Measurements from ENCODE around the gene SLC22A4. TPM values are rescaled to one million over a fixed set of nuclear protein-coding genes. Genes with fewer than 3 reads are reported as not detected.

SLC22A4 gene
- total RNA-seq, 1 donor from 2014 or later: 1.3 TPM

GRCh38 chr5:132298298-132299212, 4.4 kb downstream of the SLC22A4 start:
- Mint-ChIP-seq H3K36me3 (peaks cover 2% of the 10 kb centered on the region), H3K9me3 (no peaks in the 10 kb centered on the region), H3K4me3 (no peak overlapping the region), H3K27me3 (peaks cover 16% of the 10 kb centered on the region), H3K4me1 (ENCODE audit: unreplicated experiment) (peaks cover 15% of the 10 kb centered on the region), H3K27ac (no peak overlapping the region)
- DNase-seq (ENCODE audit: extremely low spot score, unreplicated experiment): no peak
- TF ChIP-seq CTCF (conservative IDR thresholded peaks at IDR 0.05): no peak

GRCh38 chr5:132299917-132300316, 5.7 kb downstream of the SLC22A4 start:
- peaks cover 11% of the 10 kb centered on the region for H3K27me3 Mint-ChIP-seq
- H3K4me1 Mint-ChIP-seq (ENCODE audit: unreplicated experiment): peaks cover 17% of the 10 kb centered on the region
- no peaks in the 10 kb centered on the region for H3K9me3 Mint-ChIP-seq
- H3K27ac Mint-ChIP-seq: no peak overlapping the region
- no peak for TF ChIP-seq CTCF (conservative IDR thresholded peaks at IDR 0.05)
- H3K36me3 Mint-ChIP-seq: peaks cover 8% of the 10 kb centered on the region
- H3K4me3 Mint-ChIP-seq: no peak overlapping the region
- DNase-seq (ENCODE audit: extremely low spot score, unreplicated experiment): no peak

DNA sequence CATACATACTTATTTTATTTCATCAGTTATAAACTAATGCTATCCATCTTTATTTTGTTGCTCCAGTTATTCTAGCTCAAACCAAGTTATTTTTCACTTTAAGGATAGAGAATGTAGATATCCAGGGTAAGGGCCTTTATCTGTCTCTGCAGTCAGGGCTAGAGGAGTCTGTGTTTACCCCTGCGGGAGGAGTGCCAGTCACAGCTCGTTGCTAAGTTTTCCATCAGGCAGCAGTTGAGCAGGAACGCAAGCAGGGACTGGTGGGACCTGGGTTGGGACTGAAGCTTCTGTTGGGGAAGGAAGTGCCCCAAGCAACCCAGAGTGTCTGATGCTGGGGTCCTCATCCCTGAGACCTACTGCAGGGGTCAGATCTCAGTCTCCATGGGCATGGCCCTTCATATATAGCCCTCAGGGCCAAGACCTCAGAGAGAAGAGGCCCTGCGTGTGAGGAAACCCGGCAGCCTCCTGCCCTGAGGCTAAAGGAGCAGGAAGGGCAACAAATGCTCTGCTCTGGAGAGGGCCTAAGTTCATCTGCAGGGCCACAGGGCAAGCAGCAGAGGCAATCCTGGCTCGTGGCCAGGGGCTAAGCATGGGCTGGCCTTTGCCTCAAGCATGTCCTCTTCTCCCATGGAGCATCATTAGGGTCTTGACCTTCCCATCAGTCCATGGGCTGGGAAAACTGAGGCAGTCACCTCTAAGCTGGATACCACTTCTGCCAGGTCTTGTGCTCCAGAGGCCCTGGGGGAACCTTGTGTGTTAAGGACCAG, 6.6 kb downstream of the SLC22A4 start:
- TF ChIP-seq CTCF (conservative IDR thresholded peaks at IDR 0.05): no peak
- no peak overlapping the region for H3K27ac Mint-ChIP-seq
- no peaks in the 10 kb centered on the region for H3K9me3 Mint-ChIP-seq
- H3K36me3 Mint-ChIP-seq: peaks cover 8% of the 10 kb centered on the region
- no peak for DNase-seq (ENCODE audit: extremely low spot score, unreplicated experiment)
- peaks cover 14% of the 10 kb centered on the region for H3K4me1 Mint-ChIP-seq (ENCODE audit: unreplicated experiment)
- H3K27me3 Mint-ChIP-seq: peaks cover 3% of the 10 kb centered on the region
- no peak overlapping the region for H3K4me3 Mint-ChIP-seq

DNA sequence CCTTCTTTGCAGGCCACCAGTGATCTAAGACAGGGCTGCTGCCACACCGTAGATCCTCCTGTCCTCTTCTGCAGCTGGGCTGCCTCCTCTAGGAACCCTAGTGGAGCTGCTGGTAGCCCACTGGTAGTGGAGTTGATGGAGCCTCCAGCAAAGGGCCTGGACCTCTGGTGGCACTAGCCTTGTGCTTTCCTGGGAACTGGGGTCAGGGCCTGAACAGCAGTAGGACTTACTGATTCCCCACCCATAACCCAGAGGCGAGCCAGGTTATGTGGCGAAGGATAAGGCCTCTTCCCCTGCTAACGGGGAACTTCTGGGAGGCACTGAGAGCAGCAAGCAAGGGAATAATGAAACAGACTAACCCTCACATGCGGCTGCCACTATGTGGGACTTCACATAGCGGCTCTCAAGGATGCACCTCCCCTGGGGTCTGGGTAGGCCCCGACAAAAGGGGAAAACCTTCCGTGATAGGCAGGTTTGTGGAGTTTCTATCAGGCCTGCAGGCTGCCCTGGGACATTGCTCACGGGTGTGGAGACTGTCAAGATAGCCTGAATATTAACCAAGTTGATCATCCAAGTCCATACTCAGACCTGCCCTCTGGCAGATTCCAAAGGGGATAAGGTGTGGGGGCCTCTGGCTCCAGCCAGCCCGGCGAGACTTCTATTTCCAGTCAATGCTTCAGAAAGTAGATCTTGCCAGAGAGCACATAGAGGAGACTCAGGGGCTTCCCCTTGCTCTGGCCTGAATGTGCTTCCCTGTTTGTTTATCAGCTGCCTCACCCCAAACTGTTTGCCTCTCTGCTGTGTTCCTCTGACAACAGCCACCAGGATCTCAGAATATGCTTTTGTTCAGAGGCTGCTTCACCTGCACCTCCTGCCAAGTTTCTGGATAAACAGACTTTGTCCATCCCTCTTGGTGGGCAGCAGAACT, 7.4 kb downstream of the SLC22A4 start:
- no peak for TF ChIP-seq CTCF (conservative IDR thresholded peaks at IDR 0.05)
- Mint-ChIP-seq H3K4me3 (no peak overlapping the region), H3K9me3 (no peaks in the 10 kb centered on the region), H3K27ac (no peak overlapping the region), H3K36me3 (peaks cover 8% of the 10 kb centered on the region), H3K27me3 (no peaks in the 10 kb centered on the region), H3K4me1 (ENCODE audit: unreplicated experiment) (peaks cover 9% of the 10 kb centered on the region)
- no peak for DNase-seq (ENCODE audit: extremely low spot score, unreplicated experiment)

DNA sequence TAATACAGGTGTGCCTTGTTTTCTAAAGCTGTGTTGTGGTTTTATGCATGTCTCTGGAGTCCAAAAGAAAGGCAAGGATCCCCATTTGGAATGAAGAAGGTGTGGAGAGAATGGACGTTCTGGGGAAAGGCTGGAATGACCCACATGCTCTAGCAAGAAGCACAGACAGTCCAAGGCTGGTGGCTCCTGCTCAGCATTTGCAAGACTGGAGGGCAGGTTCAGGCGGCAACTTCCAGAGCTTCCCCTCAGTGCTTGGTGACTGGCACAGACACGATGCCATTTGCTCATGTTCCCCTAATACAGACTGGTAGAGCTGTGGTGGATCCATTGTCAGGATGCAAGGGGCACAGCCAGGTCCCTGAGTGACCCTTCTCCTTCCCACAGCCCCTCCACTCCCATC, 8.2 kb downstream of the SLC22A4 start:
- H3K4me3 Mint-ChIP-seq: no peak overlapping the region
- no peaks in the 10 kb centered on the region for H3K27me3 Mint-ChIP-seq
- DNase-seq (ENCODE audit: extremely low spot score, unreplicated experiment): no peak
- peaks cover 8% of the 10 kb centered on the region for H3K36me3 Mint-ChIP-seq
- H3K9me3 Mint-ChIP-seq: no peaks in the 10 kb centered on the region
- H3K4me1 Mint-ChIP-seq (ENCODE audit: unreplicated experiment): peaks cover 9% of the 10 kb centered on the region
- no peak for TF ChIP-seq CTCF (conservative IDR thresholded peaks at IDR 0.05)
- no peak overlapping the region for H3K27ac Mint-ChIP-seq

Measured in type B pancreatic cell (in vitro differentiated cells).